Calu3 (cell line): Measurements from ENCODE around the gene ELMOD2. TPM values are rescaled to one million over a fixed set of nuclear protein-coding genes. Genes with fewer than 3 reads are reported as not detected.
"Not testable (repeated sequence)": the region's sequence is repeated elsewhere in the genome, so short reads cannot be mapped to it uniquely, and the experiment has no call there.

ENCODE experiments used
- BruUV-seq: library from RNA; stranded (reverse); fragments of 400-500 nt; replicated peaks from 2 replicates; lab custom pipeline; 2021; lab: Mats Ljungman, UMichigan
- CTCF ChIA-PET: fragments of 300-600 bp; sonication (Branson Sonifier 250); formaldehyde crosslinking; loops from one replicate; lab custom pipeline; 2022; ENCODE audit warnings: antibody characterized with exemption; lab: Charles Lee
- DNase-seq: peaks from one replicate; pipeline ENCODE4 v3.0.0; 2022
- H3K27ac Mint-ChIP-seq: one replicate; pipeline ENCODE4 v1.8.0; 2022; ENCODE audit warnings: mixed read lengths; ENCODE audit not compliant: unreplicated experiment
- H3K27me3 Mint-ChIP-seq: one replicate; pipeline ENCODE4 v1.8.0; 2022; ENCODE audit warnings: mixed read lengths; ENCODE audit not compliant: unreplicated experiment
- H3K36me3 Mint-ChIP-seq: one replicate; pipeline ENCODE4 v1.8.0; 2022; ENCODE audit warnings: mild to moderate bottlenecking, moderate library complexity, mixed read lengths; ENCODE audit not compliant: insufficient read depth, unreplicated experiment
- H3K4me1 Mint-ChIP-seq: one replicate; pipeline ENCODE4 v1.8.0; 2022; ENCODE audit warnings: mild to moderate bottlenecking, low read depth, mixed read lengths; ENCODE audit not compliant: unreplicated experiment
- H3K4me3 Mint-ChIP-seq: one replicate; pipeline ENCODE4 v1.8.0; 2022; ENCODE audit warnings: mild to moderate bottlenecking, low read depth, moderate library complexity, mixed read lengths; ENCODE audit not compliant: unreplicated experiment
- H3K9me3 Mint-ChIP-seq: one replicate; pipeline ENCODE4 v1.8.0; 2022; ENCODE audit warnings: low read depth, mixed read lengths; ENCODE audit not compliant: unreplicated experiment
- intact Hi-C: fragments of 100-400 bp; cut with micrococcal nuclease; formaldehyde crosslinking; loops from one replicate; pipeline ENCODE4 v1.10.0; 2022; ENCODE audit not compliant: unreplicated experiment
- total RNA-seq: library from RNA; stranded (reverse); gene quantifications from 2 replicates; pipeline ENCODE4 v1.2.3, GENCODE V29; 2022
- TF ChIP-seq, protein P1 (sequence below): fragments of 200-600 bp; IDR thresholded peaks from one replicate; pipeline ENCODE4 v1.8.0; 2022; ENCODE audit warnings: antibody characterized with exemption; ENCODE audit not compliant: unreplicated experiment

ELMOD2 gene
- total RNA-seq, 1 experiment from 2014 or later: 22.5 TPM

DNA sequence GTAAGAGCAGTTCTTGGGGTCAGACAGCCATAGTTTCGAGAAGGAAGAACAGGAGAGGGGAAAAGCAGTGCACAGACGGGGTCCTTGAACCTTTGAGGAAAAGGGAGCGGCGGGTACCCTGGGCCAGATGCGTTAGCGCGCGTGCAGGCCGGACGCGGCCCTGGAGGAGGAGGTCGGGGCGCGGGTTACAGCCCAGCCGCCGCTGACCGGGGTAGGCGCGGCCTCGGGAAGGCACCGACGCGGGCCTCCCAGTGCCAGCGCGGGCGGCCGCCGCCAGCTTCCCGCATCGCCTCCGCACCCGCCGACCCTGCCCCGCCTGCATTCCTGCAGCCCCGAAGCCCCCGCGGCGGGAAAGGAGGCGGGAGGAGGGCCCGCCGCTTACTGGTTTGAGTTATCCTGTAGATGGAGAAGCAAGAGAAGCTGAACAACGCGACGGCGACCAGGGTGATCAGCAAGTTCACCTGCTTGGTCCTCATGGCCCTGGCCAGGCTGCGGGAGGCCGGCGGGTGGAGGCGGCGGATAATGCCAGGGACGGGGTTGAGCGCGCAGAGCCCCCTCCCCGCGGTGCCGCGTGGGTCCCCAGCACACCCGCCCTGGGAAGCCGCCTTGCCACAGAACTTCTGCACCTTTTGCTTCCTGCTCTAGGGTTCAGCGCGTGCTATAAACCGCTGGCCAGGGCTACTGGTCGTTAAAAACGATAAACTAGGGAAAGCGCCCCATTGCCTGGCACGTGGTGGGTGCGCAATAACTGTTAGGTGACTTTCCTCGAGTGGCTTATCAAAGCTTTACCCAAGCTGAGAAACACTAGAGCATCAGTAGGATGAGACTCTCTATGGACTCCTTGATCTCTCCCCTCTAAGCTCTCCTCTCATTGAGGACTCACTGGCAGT is 26.0 kb upstream of the ELMOD2 start, which contains the start of gene MGAT4D:
Gene MGAT4D (minus strand): TSS at position 547 of the 890 bp plus-strand sequence. CDS start 71 bp downstream, at position 476.
- DNase-seq: peak; percentile 4
- TF ChIP-seq, protein P1, sequence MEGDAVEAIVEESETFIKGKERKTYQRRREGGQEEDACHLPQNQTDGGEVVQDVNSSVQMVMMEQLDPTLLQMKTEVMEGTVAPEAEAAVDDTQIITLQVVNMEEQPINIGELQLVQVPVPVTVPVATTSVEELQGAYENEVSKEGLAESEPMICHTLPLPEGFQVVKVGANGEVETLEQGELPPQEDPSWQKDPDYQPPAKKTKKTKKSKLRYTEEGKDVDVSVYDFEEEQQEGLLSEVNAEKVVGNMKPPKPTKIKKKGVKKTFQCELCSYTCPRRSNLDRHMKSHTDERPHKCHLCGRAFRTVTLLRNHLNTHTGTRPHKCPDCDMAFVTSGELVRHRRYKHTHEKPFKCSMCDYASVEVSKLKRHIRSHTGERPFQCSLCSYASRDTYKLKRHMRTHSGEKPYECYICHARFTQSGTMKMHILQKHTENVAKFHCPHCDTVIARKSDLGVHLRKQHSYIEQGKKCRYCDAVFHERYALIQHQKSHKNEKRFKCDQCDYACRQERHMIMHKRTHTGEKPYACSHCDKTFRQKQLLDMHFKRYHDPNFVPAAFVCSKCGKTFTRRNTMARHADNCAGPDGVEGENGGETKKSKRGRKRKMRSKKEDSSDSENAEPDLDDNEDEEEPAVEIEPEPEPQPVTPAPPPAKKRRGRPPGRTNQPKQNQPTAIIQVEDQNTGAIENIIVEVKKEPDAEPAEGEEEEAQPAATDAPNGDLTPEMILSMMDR: no peak
- H3K36me3 Mint-ChIP-seq: no peaks in the 10 kb centered on the region
- no peak within 1 kb of the TSS for H3K27ac Mint-ChIP-seq
- peaks cover 80% of the 10 kb centered on the region for H3K27me3 Mint-ChIP-seq
- intact Hi-C loops: no loop called here
- no peaks in the 10 kb centered on the region for H3K4me1 Mint-ChIP-seq
- BruUV-seq: no TSS peak
- CTCF ChIA-PET: no interaction called here
- peak within 1 kb of the TSS; percentile 67 for H3K4me3 Mint-ChIP-seq
- no peaks in the 10 kb centered on the region for H3K9me3 Mint-ChIP-seq

DNA sequence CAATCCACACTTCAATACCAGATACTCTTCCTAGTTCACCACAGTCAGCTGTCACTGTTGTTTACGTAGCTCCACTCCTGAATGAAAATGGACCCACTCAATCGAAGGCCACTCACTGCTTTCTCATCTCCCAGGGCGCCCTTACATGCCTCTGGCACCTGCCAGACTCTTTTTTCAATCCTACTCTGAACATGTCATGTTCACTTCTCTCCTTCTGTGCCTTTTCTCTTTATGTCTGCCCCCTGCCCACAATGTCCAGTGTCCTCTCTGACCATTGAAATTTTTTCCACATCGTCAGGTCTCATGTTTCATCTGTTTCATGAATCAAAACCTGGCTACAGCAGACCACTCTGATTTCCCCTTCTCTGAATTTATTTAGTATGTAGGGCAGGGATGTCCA is 24.6 kb upstream of the ELMOD2 start:
- no peaks in the 10 kb centered on the region for H3K36me3 Mint-ChIP-seq
- H3K27me3 Mint-ChIP-seq: peaks cover 89% of the 10 kb centered on the region
- no TSS peak for BruUV-seq

DNA sequence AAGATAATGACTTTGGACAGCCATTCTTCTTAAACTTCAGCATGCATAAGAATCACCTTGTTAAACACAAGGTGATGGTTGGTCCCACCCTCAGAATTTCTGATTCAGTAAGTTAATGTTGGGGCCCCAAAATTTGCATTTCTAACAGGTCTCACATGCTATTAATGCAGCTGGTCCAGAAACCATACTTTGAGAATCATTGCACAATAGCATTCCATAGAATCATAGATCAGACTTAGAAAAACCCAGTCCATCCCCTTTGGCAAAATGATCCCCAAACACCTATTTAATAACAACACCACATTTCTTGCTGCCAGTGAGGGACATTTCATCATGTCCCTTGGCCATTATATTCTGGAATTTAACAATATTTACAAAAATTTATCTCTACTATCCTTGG is 19.7 kb upstream of the ELMOD2 start:
- BruUV-seq: no TSS peak
- Mint-ChIP-seq H3K4me3 (no peak overlapping the region), H3K27ac (no peak overlapping the region), H3K27me3 (peaks cover 74% of the 10 kb centered on the region), H3K4me1 (no peaks in the 10 kb centered on the region), H3K36me3 (no peaks in the 10 kb centered on the region), H3K9me3 (peaks cover under 1% of the 10 kb centered on the region)
- no peak for DNase-seq
- CTCF ChIA-PET: no interaction called here
- TF ChIP-seq, protein P1: no peak
- intact Hi-C loops: no loop called here

More for the DNA sequence above, 24.6 kb upstream of the ELMOD2 start:
- intact Hi-C loops: no loop called here
- Mint-ChIP-seq H3K27ac (no peak overlapping the region), H3K4me1 (no peaks in the 10 kb centered on the region), H3K9me3 (no peaks in the 10 kb centered on the region), H3K4me3 (no peak overlapping the region)
- CTCF ChIA-PET: no interaction called here
- DNase-seq: no peak
- TF ChIP-seq, protein P1: no peak

DNA sequence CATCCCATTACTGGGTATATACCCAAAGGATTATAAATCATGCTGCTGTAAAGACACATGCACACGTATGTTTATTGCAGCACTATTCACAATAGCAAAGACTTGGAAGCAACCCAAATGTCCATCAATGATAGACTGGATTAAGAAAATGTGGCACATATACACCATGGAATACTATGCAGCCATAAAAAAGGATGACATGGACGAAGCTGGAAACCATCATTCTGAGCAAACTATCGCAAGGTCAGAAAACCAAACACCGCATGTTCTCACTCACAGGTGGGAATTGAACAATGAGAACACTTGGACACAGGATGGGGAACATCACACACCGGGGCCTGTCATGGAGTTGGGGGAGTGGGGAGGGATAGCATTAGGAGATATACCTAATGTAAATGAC is 10.2 kb upstream of the ELMOD2 start:
- H3K9me3 Mint-ChIP-seq, CTCF ChIA-PET, H3K4me1 Mint-ChIP-seq, intact Hi-C loops, H3K36me3 Mint-ChIP-seq, H3K4me3 Mint-ChIP-seq, DNase-seq, BruUV-seq, H3K27ac Mint-ChIP-seq: not testable (repeated sequence)
- peaks cover 66% of the 10 kb centered on the region for H3K27me3 Mint-ChIP-seq

DNA sequence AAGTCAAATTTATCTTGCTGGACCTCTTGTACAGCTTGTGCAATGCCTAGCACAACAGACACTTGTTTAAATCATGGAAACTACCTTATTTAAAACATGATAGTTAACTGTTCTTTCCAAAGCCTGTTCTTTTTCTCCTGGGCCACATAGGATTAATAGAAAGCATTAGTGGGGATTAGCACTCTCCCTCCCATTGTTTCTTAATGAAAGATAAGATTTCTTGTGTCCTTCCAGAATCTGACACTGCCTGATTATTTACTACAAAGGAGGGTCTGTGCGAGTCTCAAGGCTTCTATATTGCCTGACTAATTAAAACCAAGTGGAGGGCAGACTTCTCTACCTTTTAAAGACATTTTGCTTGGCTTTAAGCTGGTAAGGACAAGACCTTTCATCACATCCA is 8.5 kb upstream of the ELMOD2 start:
- Mint-ChIP-seq H3K9me3 (no peaks in the 10 kb centered on the region), H3K36me3 (no peaks in the 10 kb centered on the region), H3K4me3 (no peak overlapping the region), H3K4me1 (no peaks in the 10 kb centered on the region), H3K27ac (no peak overlapping the region), H3K27me3 (peaks cover 49% of the 10 kb centered on the region)
- BruUV-seq: no TSS peak
- TF ChIP-seq, protein P1: no peak
- intact Hi-C loops: no loop called here
- DNase-seq: no peak
- CTCF ChIA-PET: no interaction called here
